Skeletal muscle satellite cell (primary cell): ENCODE measurements around the gene NHSL2.

Experiments
- H3K27me3 ChIP-seq: 2 replicates; pipeline ENCODE4 v1.7.0; 2013; ENCODE audit warnings: low read length; ENCODE audit not compliant: control insufficient read depth, insufficient read depth
- H3K36me3 ChIP-seq: 2 replicates; pipeline ENCODE4 v1.7.0; 2013; ENCODE audit warnings: mild to moderate bottlenecking, control low read depth, low read length; ENCODE audit not compliant: insufficient read depth
- H3K4me1 ChIP-seq: 2 replicates; pipeline ENCODE4 v1.7.0; 2013; ENCODE audit warnings: low read length; ENCODE audit not compliant: control insufficient read depth, insufficient read depth
- H3K4me2 ChIP-seq: 2 replicates; pipeline ENCODE4 v1.7.0; 2013; ENCODE audit warnings: mild to moderate bottlenecking, low read length
- H3K4me3 ChIP-seq: 2 replicates; pipeline ENCODE4 v1.7.0; 2013; ENCODE audit warnings: low read length
- H3K9ac ChIP-seq: 2 replicates; pipeline ENCODE4 v1.7.0; 2013; ENCODE audit warnings: mild to moderate bottlenecking, low read depth, low read length, moderate library complexity
- H3K9me3 ChIP-seq: replicated peaks from 2 replicates; pipeline ENCODE4 v1.7.0; 2013; ENCODE audit warnings: mild to moderate bottlenecking, control low read depth, low read length

Gene NHSL2

GRCh38 chrX:72105436-72105835 lies 194.8 kb downstream of the NHSL2 start:
- Histone ChIP-seq H3K9ac (no peak overlapping the region), H3K9me3 (no peaks in the 10 kb centered on the region), H3K27me3 (peaks cover 73% of the 10 kb centered on the region), H3K36me3 (no peaks in the 10 kb centered on the region), H3K4me2 (no peak overlapping the region), H3K4me3 (no peak overlapping the region), H3K4me1 (no peaks in the 10 kb centered on the region)

GRCh38 chrX:72107320-72107719 lies 196.7 kb downstream of the NHSL2 start:
- Histone ChIP-seq H3K4me2 (no peak overlapping the region), H3K4me1 (no peaks in the 10 kb centered on the region), H3K36me3 (no peaks in the 10 kb centered on the region), H3K27me3 (peaks cover 73% of the 10 kb centered on the region), H3K9ac (no peak overlapping the region), H3K9me3 (no peaks in the 10 kb centered on the region), H3K4me3 (no peak overlapping the region)

- Histone ChIP-seq H3K4me3 (no peak overlapping the region), H3K4me1 (no peaks in the 10 kb centered on the region), H3K9me3 (no peaks in the 10 kb centered on the region), H3K4me2 (no peak overlapping the region), H3K27me3 (peaks cover 70% of the 10 kb centered on the region), H3K9ac (no peak overlapping the region), H3K36me3 (no peaks in the 10 kb centered on the region)
Measured at GRCh38 chrX:72107841-72108595, 197.4 kb downstream of the NHSL2 start.

GRCh38 chrX:72108666-72109065 lies 198.0 kb downstream of the NHSL2 start:
- peaks cover 69% of the 10 kb centered on the region for H3K27me3 ChIP-seq
- H3K4me3 ChIP-seq, result no peak overlapping the region
- H3K9ac ChIP-seq, result no peak overlapping the region
- H3K4me2 ChIP-seq, result no peak overlapping the region
- H3K36me3 ChIP-seq, result no peaks in the 10 kb centered on the region
- H3K9me3 ChIP-seq, result no peaks in the 10 kb centered on the region
- no peaks in the 10 kb centered on the region for H3K4me1 ChIP-seq

GRCh38 chrX:72110051-72110875 lies 199.6 kb downstream of the NHSL2 start:
- peaks cover 69% of the 10 kb centered on the region for H3K27me3 ChIP-seq
- no peaks in the 10 kb centered on the region for H3K36me3 ChIP-seq
- no peaks in the 10 kb centered on the region for H3K9me3 ChIP-seq
- H3K4me1 ChIP-seq, result no peaks in the 10 kb centered on the region
- H3K4me2 ChIP-seq, result no peak overlapping the region
- no peak overlapping the region for H3K9ac ChIP-seq
- no peak overlapping the region for H3K4me3 ChIP-seq

GRCh38 chrX:72110876-72111708 lies 200.4 kb downstream of the NHSL2 start:
- Histone ChIP-seq H3K9me3 (no peaks in the 10 kb centered on the region), H3K9ac (no peak overlapping the region), H3K27me3 (peaks cover 74% of the 10 kb centered on the region), H3K4me2 (no peak overlapping the region), H3K4me3 (no peak overlapping the region), H3K4me1 (no peaks in the 10 kb centered on the region), H3K36me3 (no peaks in the 10 kb centered on the region)

- H3K4me1 ChIP-seq, result no peaks in the 10 kb centered on the region
- peaks cover 82% of the 10 kb centered on the region for H3K27me3 ChIP-seq
- no peak overlapping the region for H3K4me3 ChIP-seq
- no peaks in the 10 kb centered on the region for H3K9me3 ChIP-seq
- no peak overlapping the region for H3K4me2 ChIP-seq
- H3K36me3 ChIP-seq, result no peaks in the 10 kb centered on the region
- no peak overlapping the region for H3K9ac ChIP-seq
Measured at GRCh38 chrX:72113461-72113860, 202.8 kb downstream of the NHSL2 start.

DNA sequence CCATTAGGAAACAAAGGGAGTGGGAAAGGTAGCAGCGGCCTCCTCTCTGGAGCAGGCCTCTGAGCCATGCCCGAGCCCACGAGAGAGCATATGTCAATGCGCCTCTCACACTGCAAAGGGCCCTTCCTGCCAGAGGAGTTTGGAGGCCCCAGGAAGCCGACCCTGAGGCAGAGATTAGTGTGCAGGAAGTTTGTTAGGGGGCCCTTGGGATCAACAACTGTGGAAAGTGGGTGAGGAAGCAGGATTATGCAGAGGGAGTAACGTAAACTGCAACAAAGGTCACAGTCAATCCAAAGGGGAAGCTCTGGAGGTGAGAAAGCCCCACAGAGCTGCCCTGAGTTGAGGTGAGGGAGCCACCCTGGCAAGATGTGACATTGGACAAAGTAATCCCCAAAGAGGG lies 203.7 kb downstream of the NHSL2 start:
- Histone ChIP-seq H3K4me2 (no peak overlapping the region), H3K27me3 (peaks cover 78% of the 10 kb centered on the region), H3K36me3 (no peaks in the 10 kb centered on the region), H3K4me3 (no peak overlapping the region), H3K9ac (no peak overlapping the region), H3K4me1 (no peaks in the 10 kb centered on the region), H3K9me3 (no peaks in the 10 kb centered on the region)

DNA sequence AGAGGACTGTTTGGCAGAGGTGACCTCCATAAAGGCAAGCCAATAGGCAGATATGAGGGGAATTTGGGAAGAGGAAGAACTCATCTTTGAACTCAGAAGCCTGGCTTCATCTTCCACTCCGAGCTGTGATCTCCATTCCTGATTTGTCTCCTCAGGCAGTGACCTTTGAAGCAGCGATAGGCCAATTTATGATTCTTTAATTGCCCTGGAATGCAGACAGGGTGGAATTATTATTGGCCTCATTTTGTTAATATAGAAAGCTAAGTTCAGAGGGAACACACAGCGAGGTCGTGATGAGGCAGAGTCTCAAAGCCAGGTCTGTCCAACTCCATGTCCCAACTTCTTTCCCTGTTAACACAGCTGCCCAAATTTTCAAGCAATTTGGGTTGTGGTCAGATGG lies 204.2 kb downstream of the NHSL2 start:
- H3K27me3 ChIP-seq, result peaks cover 78% of the 10 kb centered on the region

GRCh38 chrX:72115380-72115779 lies 204.7 kb downstream of the NHSL2 start:
- no peak overlapping the region for H3K4me2 ChIP-seq

More for the DNA sequence above, 204.2 kb downstream of the NHSL2 start:
- Histone ChIP-seq H3K9ac (no peak overlapping the region), H3K4me1 (no peaks in the 10 kb centered on the region), H3K4me3 (no peak overlapping the region), H3K36me3 (no peaks in the 10 kb centered on the region), H3K4me2 (no peak overlapping the region), H3K9me3 (no peaks in the 10 kb centered on the region)

DNA sequence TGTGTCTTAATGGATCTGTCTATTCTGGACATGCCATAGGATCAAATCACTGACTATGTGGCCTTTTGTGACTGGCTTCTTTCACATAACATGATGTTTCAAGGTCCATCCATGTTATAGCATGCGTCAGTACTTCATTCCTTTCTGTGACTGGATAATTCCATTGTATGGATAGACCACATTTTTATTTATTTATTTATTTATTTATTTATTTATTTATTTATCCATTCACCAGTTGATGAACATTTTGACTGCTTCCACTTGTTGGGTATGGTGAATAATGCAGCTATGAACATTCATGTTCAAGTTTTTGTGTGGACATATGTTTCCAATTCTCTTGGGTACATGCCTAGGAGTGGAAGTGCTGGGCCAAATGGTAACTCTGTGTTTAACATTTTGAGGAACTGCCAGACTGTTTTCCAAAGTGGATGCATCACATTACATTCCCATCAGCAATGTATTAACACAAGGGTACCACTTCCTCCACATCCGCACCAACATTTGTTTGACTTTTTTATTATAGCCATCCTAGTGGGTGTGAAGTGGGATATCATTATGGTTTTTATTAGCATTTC lies 207.1 kb downstream of the NHSL2 start:
- Histone ChIP-seq H3K9ac (no peak overlapping the region), H3K4me3 (no peak overlapping the region), H3K4me1 (peaks cover 11% of the 10 kb centered on the region)

More at GRCh38 chrX:72115380-72115779, 204.7 kb downstream of the NHSL2 start:
- peaks cover 77% of the 10 kb centered on the region for H3K27me3 ChIP-seq
- H3K4me3 ChIP-seq, result no peak overlapping the region
- H3K9me3 ChIP-seq, result no peaks in the 10 kb centered on the region
- H3K4me1 ChIP-seq, result no peaks in the 10 kb centered on the region
- H3K9ac ChIP-seq, result no peak overlapping the region
- H3K36me3 ChIP-seq, result no peaks in the 10 kb centered on the region

More for the DNA sequence above, 207.1 kb downstream of the NHSL2 start:
- no peaks in the 10 kb centered on the region for H3K9me3 ChIP-seq
- no peaks in the 10 kb centered on the region for H3K36me3 ChIP-seq
- peaks cover 61% of the 10 kb centered on the region for H3K27me3 ChIP-seq
- H3K4me2 ChIP-seq, result no peak overlapping the region
